D721Med (cell line): ENCODE data around the gene CALHM4.

Source experiments
- DNase-seq: peaks from one replicate; pipeline ENCODE4 v3.0.0; 2011; ENCODE audit warnings: low spot score; ENCODE audit not compliant: insufficient read length
- FAIRE-seq: peaks from 2 replicates; lab custom pipeline; 2011; peaks lifted over from hg19 to GRCh38; lab: Jason Lieb, UNC
- CTCF ChIP-seq: IDR thresholded peaks from 2 replicates; pipeline ENCODE4 v1.5.1; 2012; ENCODE audit warnings: mild to moderate bottlenecking, control low read depth; ENCODE audit not compliant: insufficient read depth; ENCODE audit errors: missing control alignments

Gene CALHM4

GRCh38 chr6:116513224-116513875 is 40.2 kb upstream of the CALHM4 start:
- DNase-seq (no peak), FAIRE-seq (no peak)
- no peak for TF ChIP-seq CTCF

- FAIRE-seq: no peak
- DNase-seq: no peak
- no peak for TF ChIP-seq CTCF
Observed at GRCh38 chr6:116514111-116514510, 39.4 kb upstream of the CALHM4 start.

GRCh38 chr6:116515141-116515540 is 38.4 kb upstream of the CALHM4 start:
- FAIRE-seq: no peak
- no peak for TF ChIP-seq CTCF
- DNase-seq: no peak

- DNase-seq (no peak), FAIRE-seq (no peak)
- TF ChIP-seq CTCF: no peak
Observed at GRCh38 chr6:116518621-116519368, 34.8 kb upstream of the CALHM4 start.

- DNase-seq: no peak
- TF ChIP-seq CTCF: no peak
- FAIRE-seq: no peak
Observed at GRCh38 chr6:116522896-116523295, 30.7 kb upstream of the CALHM4 start.

GRCh38 chr6:116524236-116524635 is 29.3 kb upstream of the CALHM4 start:
- DNase-seq (no peak), FAIRE-seq (no peak)
- TF ChIP-seq CTCF: no peak

- no peak for FAIRE-seq
- no peak for DNase-seq
- no peak for TF ChIP-seq CTCF
Observed at GRCh38 chr6:116528133-116528532, 25.4 kb upstream of the CALHM4 start.
